ENCODE results near the gene SOX15.

The SOX15 gene

DNA sequence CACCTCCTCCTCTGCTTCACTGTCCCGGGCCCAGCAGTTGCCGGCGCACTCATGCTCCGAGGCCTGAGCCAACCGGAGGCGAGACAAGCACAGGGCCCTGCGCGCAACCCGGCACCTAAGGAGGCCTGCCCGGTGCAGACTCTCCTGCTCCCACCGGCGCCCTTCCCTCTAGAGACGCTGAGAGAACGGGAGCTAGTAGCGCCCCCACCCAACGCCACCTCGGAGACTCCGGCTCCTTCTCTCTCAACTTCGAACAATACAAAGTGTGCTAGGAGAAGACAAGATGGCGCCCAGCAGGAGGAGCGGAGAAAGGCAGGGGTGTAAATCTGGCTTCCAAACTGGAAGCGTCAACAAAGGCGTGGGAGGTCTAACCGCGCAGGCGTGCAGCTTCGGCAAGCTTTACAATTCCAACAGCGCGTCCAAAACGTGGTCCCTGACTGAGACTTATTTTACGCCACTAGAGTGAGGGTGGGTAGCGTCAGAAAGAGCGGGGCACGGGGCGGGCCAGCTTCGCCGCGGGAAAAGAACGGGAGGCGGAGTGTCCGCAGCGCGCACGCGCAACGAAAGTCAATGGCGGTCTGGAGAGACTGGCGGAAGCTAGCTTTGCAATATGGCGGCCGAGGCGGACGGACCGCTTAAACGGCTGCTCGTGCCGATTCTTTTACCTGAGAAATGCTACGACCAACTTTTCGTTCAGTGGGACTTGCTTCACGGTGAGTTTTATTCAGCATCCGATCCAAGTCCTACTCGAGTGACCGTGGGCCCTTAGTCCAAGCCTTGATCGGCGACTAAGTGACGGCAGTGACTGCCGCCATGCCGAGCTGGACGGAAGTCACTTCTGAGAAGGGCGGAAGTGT, 6.4 kb downstream of the SOX15 start, which contains the start of gene MPDU1 (continued):
- TF ChIP-seq, protein P1, sequence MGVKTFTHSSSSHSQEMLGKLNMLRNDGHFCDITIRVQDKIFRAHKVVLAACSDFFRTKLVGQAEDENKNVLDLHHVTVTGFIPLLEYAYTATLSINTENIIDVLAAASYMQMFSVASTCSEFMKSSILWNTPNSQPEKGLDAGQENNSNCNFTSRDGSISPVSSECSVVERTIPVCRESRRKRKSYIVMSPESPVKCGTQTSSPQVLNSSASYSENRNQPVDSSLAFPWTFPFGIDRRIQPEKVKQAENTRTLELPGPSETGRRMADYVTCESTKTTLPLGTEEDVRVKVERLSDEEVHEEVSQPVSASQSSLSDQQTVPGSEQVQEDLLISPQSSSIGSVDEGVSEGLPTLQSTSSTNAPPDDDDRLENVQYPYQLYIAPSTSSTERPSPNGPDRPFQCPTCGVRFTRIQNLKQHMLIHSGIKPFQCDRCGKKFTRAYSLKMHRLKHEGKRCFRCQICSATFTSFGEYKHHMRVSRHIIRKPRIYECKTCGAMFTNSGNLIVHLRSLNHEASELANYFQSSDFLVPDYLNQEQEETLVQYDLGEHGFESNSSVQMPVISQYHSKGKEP (tag by site-specific recombination; IDR thresholded peaks at IDR 0.05): no peak
- TF ChIP-seq, protein P2, sequence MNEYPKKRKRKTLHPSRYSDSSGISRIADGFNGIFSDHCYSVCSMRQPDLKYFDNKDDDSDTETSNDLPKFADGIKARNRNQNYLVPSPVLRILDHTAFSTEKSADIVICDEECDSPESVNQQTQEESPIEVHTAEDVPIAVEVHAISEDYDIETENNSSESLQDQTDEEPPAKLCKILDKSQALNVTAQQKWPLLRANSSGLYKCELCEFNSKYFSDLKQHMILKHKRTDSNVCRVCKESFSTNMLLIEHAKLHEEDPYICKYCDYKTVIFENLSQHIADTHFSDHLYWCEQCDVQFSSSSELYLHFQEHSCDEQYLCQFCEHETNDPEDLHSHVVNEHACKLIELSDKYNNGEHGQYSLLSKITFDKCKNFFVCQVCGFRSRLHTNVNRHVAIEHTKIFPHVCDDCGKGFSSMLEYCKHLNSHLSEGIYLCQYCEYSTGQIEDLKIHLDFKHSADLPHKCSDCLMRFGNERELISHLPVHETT (tag by site-specific recombination; IDR thresholded peaks at IDR 0.05): peak; percentile 91
- TF ChIP-seq ZFP69B (tag by site-specific recombination; IDR thresholded peaks at IDR 0.05) (0 out of 2 replicates have a peak, but pooled peaks have one; percentile 62), EGR2 (tag by site-specific recombination; IDR thresholded peaks at IDR 0.05; ENCODE audit: low read depth) (peak; percentile 90), ZNF2 (tag by site-specific recombination; IDR thresholded peaks at IDR 0.05) (peak; percentile 93), ZBTB20 (tag by site-specific recombination; IDR thresholded peaks at IDR 0.05) (peak; percentile 69), ZNF510 (tag by site-specific recombination; IDR thresholded peaks at IDR 0.05; ENCODE audit: insufficient replicate concordance) (no peak), GLI4 (tag by site-specific recombination; IDR thresholded peaks at IDR 0.05) (0 out of 2 replicates have a peak, but pooled peaks have one; percentile 64), ZNF404 (tag by site-specific recombination; IDR thresholded peaks at IDR 0.05) (no peak), ZNF768 (tag by site-specific recombination; IDR thresholded peaks at IDR 0.05) (no peak; the same call in 1 of the 2 replicates), ZNF610 (tag by site-specific recombination; IDR thresholded peaks at IDR 0.05; ENCODE audit: borderline replicate concordance) (peak; percentile 64; the same call in 1 of the 2 replicates)
- TF ChIP-seq, protein P3, sequence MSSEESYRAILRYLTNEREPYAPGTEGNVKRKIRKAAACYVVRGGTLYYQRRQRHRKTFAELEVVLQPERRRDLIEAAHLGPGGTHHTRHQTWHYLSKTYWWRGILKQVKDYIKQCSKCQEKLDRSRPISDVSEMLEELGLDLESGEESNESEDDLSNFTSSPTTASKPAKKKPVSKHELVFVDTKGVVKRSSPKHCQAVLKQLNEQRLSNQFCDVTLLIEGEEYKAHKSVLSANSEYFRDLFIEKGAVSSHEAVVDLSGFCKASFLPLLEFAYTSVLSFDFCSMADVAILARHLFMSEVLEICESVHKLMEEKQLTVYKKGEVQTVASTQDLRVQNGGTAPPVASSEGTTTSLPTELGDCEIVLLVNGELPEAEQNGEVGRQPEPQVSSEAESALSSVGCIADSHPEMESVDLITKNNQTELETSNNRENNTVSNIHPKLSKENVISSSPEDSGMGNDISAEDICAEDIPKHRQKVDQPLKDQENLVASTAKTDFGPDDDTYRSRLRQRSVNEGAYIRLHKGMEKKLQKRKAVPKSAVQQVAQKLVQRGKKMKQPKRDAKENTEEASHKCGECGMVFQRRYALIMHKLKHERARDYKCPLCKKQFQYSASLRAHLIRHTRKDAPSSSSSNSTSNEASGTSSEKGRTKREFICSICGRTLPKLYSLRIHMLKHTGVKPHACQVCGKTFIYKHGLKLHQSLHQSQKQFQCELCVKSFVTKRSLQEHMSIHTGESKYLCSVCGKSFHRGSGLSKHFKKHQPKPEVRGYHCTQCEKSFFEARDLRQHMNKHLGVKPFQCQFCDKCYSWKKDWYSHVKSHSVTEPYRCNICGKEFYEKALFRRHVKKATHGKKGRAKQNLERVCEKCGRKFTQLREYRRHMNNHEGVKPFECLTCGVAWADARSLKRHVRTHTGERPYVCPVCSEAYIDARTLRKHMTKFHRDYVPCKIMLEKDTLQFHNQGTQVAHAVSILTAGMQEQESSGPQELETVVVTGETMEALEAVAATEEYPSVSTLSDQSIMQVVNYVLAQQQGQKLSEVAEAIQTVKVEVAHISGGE (tag by site-specific recombination; conservative IDR thresholded peaks at IDR 0.05; ENCODE audit: low read depth): peak; percentile 99
- TF ChIP-seq, protein P4, sequence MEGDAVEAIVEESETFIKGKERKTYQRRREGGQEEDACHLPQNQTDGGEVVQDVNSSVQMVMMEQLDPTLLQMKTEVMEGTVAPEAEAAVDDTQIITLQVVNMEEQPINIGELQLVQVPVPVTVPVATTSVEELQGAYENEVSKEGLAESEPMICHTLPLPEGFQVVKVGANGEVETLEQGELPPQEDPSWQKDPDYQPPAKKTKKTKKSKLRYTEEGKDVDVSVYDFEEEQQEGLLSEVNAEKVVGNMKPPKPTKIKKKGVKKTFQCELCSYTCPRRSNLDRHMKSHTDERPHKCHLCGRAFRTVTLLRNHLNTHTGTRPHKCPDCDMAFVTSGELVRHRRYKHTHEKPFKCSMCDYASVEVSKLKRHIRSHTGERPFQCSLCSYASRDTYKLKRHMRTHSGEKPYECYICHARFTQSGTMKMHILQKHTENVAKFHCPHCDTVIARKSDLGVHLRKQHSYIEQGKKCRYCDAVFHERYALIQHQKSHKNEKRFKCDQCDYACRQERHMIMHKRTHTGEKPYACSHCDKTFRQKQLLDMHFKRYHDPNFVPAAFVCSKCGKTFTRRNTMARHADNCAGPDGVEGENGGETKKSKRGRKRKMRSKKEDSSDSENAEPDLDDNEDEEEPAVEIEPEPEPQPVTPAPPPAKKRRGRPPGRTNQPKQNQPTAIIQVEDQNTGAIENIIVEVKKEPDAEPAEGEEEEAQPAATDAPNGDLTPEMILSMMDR (tag by site-specific recombination; IDR thresholded peaks at IDR 0.05): peak; percentile 52

DNA sequence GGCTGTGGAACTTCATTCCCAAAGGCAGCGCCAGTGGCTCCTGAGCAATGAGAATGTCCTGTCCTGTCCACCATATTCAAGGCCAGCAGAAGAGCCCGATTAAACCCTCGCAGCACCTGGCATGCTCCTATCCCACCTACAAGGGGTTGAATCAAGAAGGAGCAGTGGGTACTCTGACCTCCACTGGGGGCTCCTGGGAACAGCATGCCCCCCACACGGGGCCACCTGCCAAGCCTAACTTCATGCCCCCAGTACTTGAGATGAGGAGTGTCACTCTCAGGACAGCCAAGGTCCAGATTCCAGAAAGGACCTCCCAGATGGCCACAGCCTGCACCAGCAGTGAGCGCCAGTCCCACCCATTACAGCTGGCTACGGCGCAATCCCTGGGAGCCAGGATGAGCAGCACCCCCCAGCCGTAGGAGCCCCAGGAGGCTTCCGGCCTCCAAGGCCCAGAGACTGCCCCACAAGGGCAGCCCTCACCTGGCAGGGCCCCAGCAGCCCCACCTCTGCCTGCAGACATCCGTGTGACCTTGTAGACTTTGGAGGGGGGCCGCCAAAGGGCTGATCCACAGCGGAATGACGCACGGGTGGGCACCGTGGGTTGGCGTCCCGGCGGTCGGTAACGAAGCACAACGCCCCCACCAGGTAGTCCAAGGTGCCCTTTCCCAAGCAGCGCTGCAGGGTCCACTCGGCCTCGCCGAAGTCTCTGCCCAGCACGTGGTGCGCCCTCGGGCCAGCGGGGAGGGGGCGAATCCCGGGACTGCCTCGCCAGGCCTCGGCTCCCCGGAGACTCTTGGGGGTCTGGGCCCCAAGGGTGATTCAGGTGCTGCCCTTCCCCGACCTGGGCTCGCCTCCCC, 7.3 kb downstream of the SOX15 start:
- H3K9me3 ChIP-seq (ENCODE audit: control insufficient read depth, insufficient read depth, low read depth, low read length): no peaks in the 10 kb centered on the region
- POLR2A ChIA-PET: interaction anchor here (1.0 to 5.5 kb wide), 16 partner anchors 9 to 253 kb away, joined by 3 to 98 read pairs (median 8); partner anchors contain the start of genes DNAH2, FXR2, NEURL4 and POLR2A
- H3K4me1 ChIP-seq (ENCODE audit: control insufficient read depth, insufficient read depth, low read length): peaks cover 8% of the 10 kb centered on the region; the same call in 1 of the 2 replicates
- H3K27ac ChIP-seq (ENCODE audit: extremely low read depth, low read depth, low read length): peak overlapping the region; percentile 95
- peaks cover 5 to 61% of the 10 kb centered on the region in 2 experiments; a peak in 2 of 3 replicates for H3K36me3 ChIP-seq (ENCODE audit: control insufficient read depth in 2 of 2, insufficient read depth in 1 of 2, low read length in 2 of 2)
- CTCF ChIA-PET: interaction anchor here (0.7 to 2.7 kb wide), 4 partner anchors 12 to 223 kb away, joined by 3 to 18 read pairs (median 4); partner anchors contain the start of genes TP53 and WRAP53
- peak overlapping the region; percentile 86 for H3K4me3 ChIP-seq (ENCODE audit: low read depth, low read length)
- TF ChIP-seq SP2 (tag by site-specific recombination; IDR thresholded peaks at IDR 0.05) (no peak), TCF7L2 (IDR thresholded peaks at IDR 0.05; ENCODE audit: borderline replicate concordance, low read depth, low read length) (no peak), ZNF274 (IDR thresholded peaks at IDR 0.05; ENCODE audit: low read length) (no peak), ZNF274 (tag by site-specific recombination; IDR thresholded peaks at IDR 0.05; ENCODE audit: borderline replicate concordance) (no peak), GLIS2 (tag by site-specific recombination; IDR thresholded peaks at IDR 0.05) (peak; percentile 57; the same call in 1 of the 2 replicates), ZNF416 (tag by site-specific recombination; IDR thresholded peaks at IDR 0.05) (no peak), SCRT2 (tag by site-specific recombination; IDR thresholded peaks at IDR 0.05) (no peak), FEZF1 (tag by site-specific recombination; IDR thresholded peaks at IDR 0.05) (no peak), ZNF341 (tag by site-specific recombination; IDR thresholded peaks at IDR 0.05; ENCODE audit: low read depth) (peak; percentile 18; the same call in 1 of the 2 replicates), GLIS1 (tag by site-specific recombination; IDR thresholded peaks at IDR 0.05) (peak; percentile 98), ZSCAN16 (tag by site-specific recombination; IDR thresholded peaks at IDR 0.05) (no peak)
- TF ChIP-seq, protein P5, sequence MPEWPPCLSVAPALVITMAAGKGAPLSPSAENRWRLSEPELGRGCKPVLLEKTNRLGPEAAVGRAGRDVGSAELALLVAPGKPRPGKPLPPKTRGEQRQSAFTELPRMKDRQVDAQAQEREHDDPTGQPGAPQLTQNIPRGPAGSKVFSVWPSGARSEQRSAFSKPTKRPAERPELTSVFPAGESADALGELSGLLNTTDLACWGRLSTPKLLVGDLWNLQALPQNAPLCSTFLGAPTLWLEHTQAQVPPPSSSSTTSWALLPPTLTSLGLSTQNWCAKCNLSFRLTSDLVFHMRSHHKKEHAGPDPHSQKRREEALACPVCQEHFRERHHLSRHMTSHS (tag by site-specific recombination; IDR thresholded peaks at IDR 0.05): no peak
